Measurements from ENCODE around the gene JMJD1C.
"Not testable (repeated sequence)": the region's sequence is repeated elsewhere in the genome, so short reads cannot be mapped to it uniquely, and the experiment has no call there.

JMJD1C gene

DNA sequence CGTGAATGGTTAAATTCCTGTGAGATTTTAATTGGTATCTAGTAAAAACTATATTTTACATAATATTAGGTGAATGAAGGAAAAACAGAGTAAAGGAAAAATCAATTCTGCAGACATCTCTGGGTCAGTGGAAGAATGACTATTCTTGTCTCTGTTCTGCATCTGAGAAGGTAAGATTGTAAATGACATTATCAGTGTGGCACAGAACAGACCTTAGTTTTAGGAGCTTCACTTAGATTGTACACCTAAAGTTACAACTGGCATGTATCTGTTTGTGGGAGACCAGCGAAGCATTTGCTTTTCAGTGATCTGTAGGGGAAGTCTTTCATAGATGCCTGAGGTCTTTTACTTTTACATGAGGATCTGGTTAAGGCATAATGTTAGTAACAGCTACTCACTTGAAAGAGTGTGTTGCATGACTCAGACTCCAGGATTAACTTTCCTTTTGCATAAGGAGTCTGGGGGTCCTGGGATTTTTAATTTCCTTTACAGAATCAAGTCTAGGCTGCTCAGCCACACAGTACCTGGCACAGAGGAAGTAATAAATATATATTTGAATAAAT is 56.2 kb downstream of the JMJD1C start:
- no peaks in the 10 kb centered on the region for H3K9me3 Mint-ChIP-seq
- H3K36me3 Mint-ChIP-seq, result peaks cover 10% of the 10 kb centered on the region
- H3K4me3 Mint-ChIP-seq, result no peak overlapping the region
- no peaks in the 10 kb centered on the region for H3K27me3 Mint-ChIP-seq
- no peak overlapping the region for H3K27ac Mint-ChIP-seq
- H3K4me1 Mint-ChIP-seq, result peaks cover 39% of the 10 kb centered on the region

DNA sequence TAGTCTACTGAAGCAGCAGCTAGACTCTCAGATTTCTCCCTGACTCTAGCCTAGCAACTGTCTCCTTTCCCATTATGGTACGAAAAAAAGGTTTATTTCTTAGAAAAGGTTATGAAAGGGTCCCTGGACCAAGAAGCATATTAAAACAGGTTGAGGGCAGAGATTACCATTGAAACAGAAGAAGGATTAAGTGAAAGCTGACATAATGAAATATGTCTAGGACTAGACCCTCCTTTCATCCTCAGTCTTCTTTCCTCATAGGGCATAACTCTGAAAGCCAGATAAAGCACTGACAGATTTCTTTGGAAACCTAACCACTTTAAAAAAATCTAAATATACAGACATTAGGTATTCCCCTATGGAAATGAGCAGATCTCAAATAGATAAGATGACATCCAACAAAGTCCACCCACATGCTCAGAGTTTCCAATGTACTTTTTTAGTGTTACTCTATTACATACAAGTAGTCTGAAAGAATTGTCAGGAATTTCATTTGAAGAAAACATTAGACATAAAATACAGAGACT is 58.6 kb downstream of the JMJD1C start:
- no peak overlapping the region for H3K4me3 Mint-ChIP-seq
- H3K27me3 Mint-ChIP-seq, result no peaks in the 10 kb centered on the region
- H3K9me3 Mint-ChIP-seq, result no peaks in the 10 kb centered on the region
- peaks cover 11% of the 10 kb centered on the region for H3K36me3 Mint-ChIP-seq
- H3K4me1 Mint-ChIP-seq, result peaks cover 42% of the 10 kb centered on the region
- H3K27ac Mint-ChIP-seq, result no peak overlapping the region

DNA sequence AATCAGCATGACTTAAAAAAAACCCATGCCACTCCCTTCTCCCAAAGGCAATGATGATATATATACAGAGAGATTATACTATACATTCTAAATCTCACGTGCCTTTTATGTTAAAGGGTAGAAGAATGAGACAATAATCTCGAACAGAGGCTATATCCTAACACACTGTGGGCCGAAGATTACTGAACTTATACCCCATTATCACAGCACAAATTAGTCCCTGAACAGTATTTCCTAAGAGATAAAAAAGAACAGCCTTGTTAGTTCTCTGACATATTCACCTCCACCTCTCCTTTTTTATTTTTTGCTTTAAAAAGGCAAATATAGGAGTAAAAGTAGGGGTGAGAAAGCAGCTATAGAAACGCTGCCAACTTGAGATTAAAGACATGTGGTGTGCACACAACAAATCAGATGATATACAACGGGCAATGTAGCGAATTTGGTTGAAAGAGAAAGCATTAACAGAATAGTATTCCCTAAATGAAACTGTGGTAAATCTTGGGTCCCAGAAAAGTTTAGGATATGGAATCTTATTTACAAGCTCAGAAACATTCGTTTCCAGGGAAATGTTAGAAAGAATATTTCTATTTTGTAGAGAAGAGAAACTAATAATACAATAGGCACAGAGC is 69.5 kb downstream of the JMJD1C start:
- Mint-ChIP-seq H3K4me1 (peaks cover 29% of the 10 kb centered on the region), H3K27me3 (no peaks in the 10 kb centered on the region), H3K9me3 (no peaks in the 10 kb centered on the region), H3K27ac (no peak overlapping the region), H3K36me3 (peaks cover 9% of the 10 kb centered on the region), H3K4me3 (no peak overlapping the region)

DNA sequence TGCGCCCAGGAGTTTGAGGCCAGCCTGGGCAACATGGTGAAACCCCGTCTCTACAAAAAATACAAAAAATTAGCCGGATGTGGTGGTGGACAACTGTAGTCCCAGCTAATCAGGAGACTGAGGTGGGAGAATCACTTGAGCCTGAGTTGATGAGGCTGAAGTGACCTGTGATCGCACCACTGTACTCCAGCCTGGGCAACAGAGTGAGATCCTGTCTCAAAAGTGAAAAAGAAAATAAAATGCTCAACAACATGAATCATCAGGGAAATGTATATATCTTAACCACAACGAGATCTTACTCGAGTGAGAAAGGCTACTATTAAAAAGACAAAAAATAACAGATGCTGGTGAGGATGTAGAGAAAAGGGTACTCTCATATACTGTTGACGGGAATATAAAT is 72.7 kb downstream of the JMJD1C start:
- Mint-ChIP-seq H3K36me3 (peaks cover 25% of the 10 kb centered on the region), H3K4me3 (no peak overlapping the region), H3K9me3 (peaks cover 16% of the 10 kb centered on the region), H3K4me1 (peaks cover 53% of the 10 kb centered on the region), H3K27me3 (no peaks in the 10 kb centered on the region), H3K27ac (no peak overlapping the region)

DNA sequence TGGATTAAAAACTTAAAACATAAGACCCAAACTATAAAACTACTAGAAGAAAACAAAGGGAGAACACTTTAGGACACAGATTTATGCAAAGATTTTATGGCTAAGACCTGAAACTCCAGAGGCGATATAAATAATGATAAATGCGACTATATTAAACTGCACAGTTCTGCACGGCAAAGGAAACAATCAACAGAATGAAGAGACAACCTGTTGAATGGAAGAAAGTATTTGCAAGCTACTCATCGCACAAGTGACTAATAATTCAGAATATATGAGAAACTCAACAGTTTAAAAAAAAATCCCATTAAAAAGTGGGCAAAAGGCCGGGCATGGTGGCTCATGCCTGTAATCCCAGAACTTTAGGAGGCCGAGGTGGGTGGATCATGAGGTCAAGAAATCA is 73.6 kb downstream of the JMJD1C start:
- Mint-ChIP-seq H3K27ac (no peak overlapping the region), H3K4me3 (no peak overlapping the region), H3K27me3 (no peaks in the 10 kb centered on the region), H3K36me3 (peaks cover 25% of the 10 kb centered on the region), H3K9me3 (peaks cover 16% of the 10 kb centered on the region), H3K4me1 (peaks cover 59% of the 10 kb centered on the region)

DNA sequence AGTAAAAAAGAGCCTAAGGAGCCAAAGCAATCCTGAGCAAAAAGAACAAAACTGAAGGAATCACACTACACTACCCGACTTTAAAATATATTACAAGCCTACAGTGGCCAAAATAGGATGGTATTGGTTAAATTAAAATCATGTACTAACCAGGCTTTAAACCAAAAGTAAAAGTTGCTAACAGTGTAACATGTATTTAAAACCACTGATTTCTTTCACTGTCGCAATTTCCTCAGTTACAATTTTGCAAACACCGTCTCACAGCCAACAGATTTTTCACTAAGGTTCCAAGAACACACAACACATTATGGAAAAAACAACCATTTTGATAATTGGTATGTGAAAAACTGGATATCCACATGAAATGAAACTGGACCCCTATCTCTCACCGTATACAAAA is 74.0 kb downstream of the JMJD1C start:
- H3K27ac Mint-ChIP-seq, result peak overlapping the region; percentile 5
- peaks cover 64% of the 10 kb centered on the region for H3K4me1 Mint-ChIP-seq
- H3K9me3 Mint-ChIP-seq, result peaks cover 16% of the 10 kb centered on the region
- no peak overlapping the region for H3K4me3 Mint-ChIP-seq
- H3K27me3 Mint-ChIP-seq, result no peaks in the 10 kb centered on the region
- peaks cover 25% of the 10 kb centered on the region for H3K36me3 Mint-ChIP-seq

DNA sequence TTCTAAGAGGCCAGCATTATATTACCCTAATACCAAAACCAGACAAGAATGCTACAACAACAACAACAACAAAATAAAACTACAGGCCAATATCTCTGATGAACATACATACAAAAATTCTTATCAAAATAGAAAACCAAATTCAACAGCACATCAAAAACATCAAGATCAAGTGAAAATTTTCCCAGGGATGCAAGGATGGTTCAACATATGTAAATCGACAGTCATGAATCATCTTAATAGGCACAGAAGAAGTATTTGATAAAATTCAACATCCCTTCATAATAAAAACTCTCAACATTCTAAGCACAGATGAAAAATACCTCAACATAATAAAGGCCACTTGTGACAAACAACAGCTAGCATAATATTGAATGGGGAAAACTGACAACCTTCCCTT is 75.3 kb downstream of the JMJD1C start:
- peaks cover 16% of the 10 kb centered on the region for H3K9me3 Mint-ChIP-seq
- no peak overlapping the region for H3K4me3 Mint-ChIP-seq
- H3K36me3 Mint-ChIP-seq, result peaks cover 25% of the 10 kb centered on the region
- no peaks in the 10 kb centered on the region for H3K27me3 Mint-ChIP-seq
- no peak overlapping the region for H3K27ac Mint-ChIP-seq
- peaks cover 67% of the 10 kb centered on the region for H3K4me1 Mint-ChIP-seq

DNA sequence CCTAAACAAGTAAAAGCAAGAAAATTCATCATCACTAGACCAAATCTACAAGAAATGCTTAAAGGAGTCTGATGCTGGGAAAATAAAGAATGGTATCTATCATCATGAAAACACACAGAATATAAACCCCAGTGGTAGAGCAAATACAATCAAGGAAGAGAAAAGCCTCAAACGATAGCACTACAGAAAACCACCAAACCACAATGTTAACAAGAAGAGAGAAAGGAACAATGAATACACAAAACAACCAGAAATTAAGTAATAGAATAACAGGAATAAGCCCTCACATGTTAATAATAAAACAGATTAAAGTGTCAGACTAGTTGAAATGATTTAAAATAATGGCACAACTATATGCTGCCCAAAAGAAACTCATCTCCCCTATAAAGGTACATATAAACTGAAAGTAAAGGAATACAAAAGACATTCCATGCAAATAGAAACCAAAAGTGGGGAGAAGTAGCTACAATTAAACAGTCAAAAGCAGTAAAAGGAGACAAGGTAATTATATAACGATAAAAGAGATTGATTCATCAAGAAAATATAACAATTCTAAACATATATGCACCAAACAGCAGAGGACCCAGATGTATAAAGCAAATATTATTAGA is 77.3 kb downstream of the JMJD1C start:
- Mint-ChIP-seq H3K36me3 (peaks cover 26% of the 10 kb centered on the region), H3K4me1 (peaks cover 80% of the 10 kb centered on the region), H3K9me3 (peaks cover 16% of the 10 kb centered on the region), H3K4me3 (peak overlapping the region; percentile 80), H3K27me3 (no peaks in the 10 kb centered on the region), H3K27ac (peak overlapping the region; percentile 25)

DNA sequence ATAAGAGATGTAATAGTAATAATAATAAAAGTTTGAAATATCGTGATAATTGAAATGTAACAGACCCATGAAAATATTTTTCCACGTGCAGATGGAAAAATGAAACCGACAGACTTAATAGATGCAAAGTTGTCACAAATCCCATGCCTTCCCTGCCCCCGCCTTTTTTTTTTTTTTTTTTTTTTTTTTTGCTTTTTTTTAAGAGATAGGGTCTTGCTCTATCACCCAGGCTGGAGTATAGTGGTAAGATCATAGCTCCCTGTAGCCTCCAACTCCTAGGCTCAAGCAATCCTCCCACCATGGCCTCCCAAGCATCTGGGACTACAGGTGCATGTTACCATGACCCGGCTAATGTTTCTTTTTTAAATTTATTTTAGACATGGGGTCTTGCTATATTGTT is 80.5 kb downstream of the JMJD1C start:
- no peaks in the 10 kb centered on the region for H3K27me3 Mint-ChIP-seq
- H3K4me1 Mint-ChIP-seq, result peaks cover 68% of the 10 kb centered on the region
- no peak overlapping the region for H3K4me3 Mint-ChIP-seq
- H3K9me3 Mint-ChIP-seq, result peaks cover 8% of the 10 kb centered on the region
- peaks cover 12% of the 10 kb centered on the region for H3K36me3 Mint-ChIP-seq
- H3K27ac Mint-ChIP-seq, result no peak overlapping the region

DNA sequence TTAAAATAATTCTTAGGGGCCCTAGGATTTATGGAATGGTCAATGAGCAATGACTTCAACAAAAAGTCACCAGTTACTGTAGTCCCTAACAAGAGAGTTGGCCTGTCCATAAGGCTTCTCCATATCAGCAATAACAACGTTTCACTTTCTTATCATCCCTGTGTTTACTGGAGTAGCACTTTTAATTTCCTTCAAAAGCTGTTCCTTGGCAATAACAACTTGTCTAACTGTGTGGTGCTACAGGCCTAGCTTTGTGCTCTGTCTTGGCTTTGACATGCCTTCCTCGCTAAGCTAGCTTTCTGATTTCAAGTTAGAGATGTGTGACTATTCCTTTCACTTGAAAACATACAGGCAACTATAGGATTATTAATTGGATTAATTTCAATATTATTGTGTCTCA is 81.1 kb downstream of the JMJD1C start:
- H3K27me3 Mint-ChIP-seq, result no peaks in the 10 kb centered on the region
- peaks cover 63% of the 10 kb centered on the region for H3K4me1 Mint-ChIP-seq
- H3K27ac Mint-ChIP-seq, result no peak overlapping the region
- peaks cover 2% of the 10 kb centered on the region for H3K9me3 Mint-ChIP-seq
- H3K4me3 Mint-ChIP-seq, result no peak overlapping the region
- H3K36me3 Mint-ChIP-seq, result peaks cover 9% of the 10 kb centered on the region

DNA sequence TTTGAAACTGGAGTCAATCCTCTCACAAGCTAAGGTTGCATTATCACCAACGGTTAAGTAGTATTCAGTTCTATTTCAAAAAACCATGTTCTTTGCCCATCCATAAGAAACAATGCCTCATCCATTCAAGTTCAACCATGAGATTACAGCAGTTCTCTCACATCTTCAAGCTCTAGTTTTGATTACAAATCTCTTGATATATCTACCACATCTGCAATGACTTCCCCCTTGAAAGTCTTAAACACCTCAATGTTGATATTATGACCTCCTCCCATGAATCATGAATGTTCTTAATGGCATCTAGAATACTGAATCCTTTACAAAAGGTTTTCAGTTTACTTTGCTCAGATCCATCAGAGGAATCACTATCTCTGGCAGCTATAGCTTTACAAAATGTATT is 81.8 kb downstream of the JMJD1C start:
- Mint-ChIP-seq H3K9me3 (no peaks in the 10 kb centered on the region), H3K4me1 (peaks cover 56% of the 10 kb centered on the region), H3K4me3 (no peak overlapping the region), H3K27me3 (no peaks in the 10 kb centered on the region), H3K36me3 (peaks cover 5% of the 10 kb centered on the region), H3K27ac (no peak overlapping the region)

DNA sequence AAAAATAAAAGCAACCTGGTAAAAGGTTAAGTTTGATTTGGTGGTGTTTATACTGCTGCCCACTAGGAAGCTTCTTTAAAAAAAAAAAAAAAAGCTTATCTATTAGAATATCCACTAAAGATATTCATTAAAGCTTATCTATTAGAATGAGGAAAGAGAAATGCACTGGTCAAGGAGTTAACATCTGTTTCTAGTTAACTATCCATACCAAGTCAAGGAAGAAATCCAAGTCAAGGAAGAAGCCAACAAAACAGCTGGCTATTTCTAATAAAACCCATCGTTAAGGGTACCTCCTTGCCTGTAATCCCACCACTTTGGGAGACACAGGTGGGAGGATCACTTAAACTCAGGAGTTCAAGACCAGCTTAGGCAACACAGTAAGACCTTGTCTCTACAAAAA is 82.6 kb downstream of the JMJD1C start:
- Mint-ChIP-seq H3K27me3 (no peaks in the 10 kb centered on the region), H3K27ac (no peak overlapping the region), H3K36me3 (peaks cover 5% of the 10 kb centered on the region), H3K9me3 (no peaks in the 10 kb centered on the region), H3K4me1 (peaks cover 47% of the 10 kb centered on the region), H3K4me3 (no peak overlapping the region)

DNA sequence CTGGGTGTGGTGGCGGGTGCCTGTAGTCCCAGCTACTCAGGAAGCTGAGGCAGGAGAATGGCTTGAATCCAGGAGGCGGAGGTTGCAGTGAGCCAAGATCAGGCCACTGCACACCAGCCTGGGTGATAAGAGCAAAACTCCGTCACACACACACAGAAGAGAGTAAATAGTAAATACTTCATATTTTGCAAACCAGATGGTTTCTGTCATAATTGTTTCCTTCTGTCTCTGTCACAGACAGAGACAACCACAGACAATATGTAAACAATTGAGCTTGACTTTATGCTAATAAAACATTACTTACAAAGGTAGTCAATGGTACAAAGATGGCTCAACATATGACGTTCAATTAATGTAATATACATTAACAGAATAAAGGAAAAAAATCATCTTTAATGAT is 83.7 kb downstream of the JMJD1C start:
- peaks cover 38% of the 10 kb centered on the region for H3K4me1 Mint-ChIP-seq
- no peaks in the 10 kb centered on the region for H3K27me3 Mint-ChIP-seq
- H3K4me3 Mint-ChIP-seq, result no peak overlapping the region
- no peaks in the 10 kb centered on the region for H3K9me3 Mint-ChIP-seq
- H3K27ac Mint-ChIP-seq, result no peak overlapping the region
- H3K36me3 Mint-ChIP-seq, result peaks cover 5% of the 10 kb centered on the region

DNA sequence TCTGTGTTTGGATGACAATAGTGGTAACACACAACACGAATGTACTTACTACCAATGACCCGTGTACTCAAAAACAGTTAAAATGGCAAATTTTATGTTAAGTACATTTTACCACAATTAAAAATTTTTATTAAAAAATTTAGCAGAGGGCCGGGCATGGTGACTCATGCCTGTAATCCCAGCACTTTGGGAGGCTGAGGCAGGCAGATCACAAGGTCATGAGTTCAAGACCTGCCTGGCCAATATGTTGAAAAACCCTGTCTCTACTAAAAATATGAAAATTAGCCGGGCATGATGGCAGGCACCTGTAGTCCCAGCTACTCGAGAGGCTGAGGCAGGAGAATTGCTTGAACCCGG is 88.5 kb downstream of the JMJD1C start:
- not testable (repeated sequence) for H3K36me3 Mint-ChIP-seq, H3K4me3 Mint-ChIP-seq, H3K9me3 Mint-ChIP-seq, H3K27me3 Mint-ChIP-seq, H3K27ac Mint-ChIP-seq
- peaks cover 33% of the 10 kb centered on the region for H3K4me1 Mint-ChIP-seq

DNA sequence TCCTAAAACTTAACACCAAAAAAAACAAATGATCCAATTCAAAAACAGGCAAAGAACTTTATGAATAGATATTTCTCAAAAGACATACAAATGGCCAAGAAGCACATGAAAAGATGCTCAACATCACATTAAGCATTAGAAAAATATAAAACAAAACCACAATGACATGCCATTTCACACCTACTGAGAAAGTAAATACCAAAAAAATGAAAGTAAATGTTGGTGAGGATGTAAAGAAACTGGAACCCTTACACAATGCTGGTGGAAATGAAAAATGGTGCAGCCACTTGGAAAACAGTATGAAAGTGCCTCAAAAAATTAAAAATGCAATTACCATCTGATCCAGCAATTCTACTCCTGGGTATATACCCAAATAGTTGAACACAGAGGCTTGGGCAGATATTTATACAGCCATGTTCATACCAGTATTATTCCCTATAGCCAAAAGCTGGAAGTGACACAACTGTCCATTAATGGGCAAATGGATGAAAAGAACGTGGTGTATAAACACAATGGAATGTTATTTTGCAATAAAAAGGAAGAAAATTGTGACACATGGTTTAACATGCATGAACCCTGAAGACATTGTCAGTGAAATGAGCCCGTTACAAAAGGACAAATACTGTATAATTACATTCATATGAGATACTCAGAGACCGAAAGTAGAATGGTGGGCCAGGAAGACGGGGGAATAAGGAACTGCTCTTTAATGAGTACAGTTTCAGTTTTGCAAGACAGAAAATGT is 89.0 kb downstream of the JMJD1C start:
- Mint-ChIP-seq H3K9me3 (no peaks in the 10 kb centered on the region), H3K4me1 (peaks cover 33% of the 10 kb centered on the region), H3K27me3 (no peaks in the 10 kb centered on the region), H3K4me3 (no peak overlapping the region), H3K27ac (no peak overlapping the region), H3K36me3 (peaks cover 10% of the 10 kb centered on the region)

DNA sequence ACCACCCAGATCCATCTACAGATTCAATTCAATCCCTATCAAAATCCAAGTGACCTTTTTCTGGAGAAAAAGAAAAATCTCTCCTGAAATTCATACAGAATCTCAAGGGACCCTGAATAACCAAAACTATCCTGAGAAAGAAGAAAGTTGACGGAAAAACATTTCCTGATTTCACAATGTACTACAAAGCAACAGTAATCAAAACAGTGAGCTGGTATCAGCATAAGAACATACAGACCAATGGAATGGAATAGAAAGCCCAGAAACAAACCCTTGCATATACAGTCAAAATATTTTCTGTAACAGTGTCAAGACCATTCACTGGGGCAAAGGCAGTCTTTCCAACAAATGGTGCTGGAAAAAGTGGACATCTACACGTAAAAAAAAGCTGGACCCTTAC is 89.9 kb downstream of the JMJD1C start:
- Mint-ChIP-seq H3K27me3 (no peaks in the 10 kb centered on the region), H3K27ac (no peak overlapping the region), H3K4me3 (no peak overlapping the region), H3K9me3 (no peaks in the 10 kb centered on the region), H3K36me3 (peaks cover 10% of the 10 kb centered on the region), H3K4me1 (peaks cover 27% of the 10 kb centered on the region)

Measured in activated naive CD4-positive, alpha-beta T cell treated with anti-CD3 and anti-CD28 coated beads, Interleukin-2, amount 50 U/mL, for 24 hours (primary cell).